ENCODE results near the gene TBL1X.

Gene TBL1X

GRCh38 chrX:9573282-9574106, 108.6 kb downstream of the TBL1X start:
- H3K4me3 ChIP-seq (ENCODE audit: low read depth, low read length) = no peak overlapping the region
- DNase-seq (ENCODE audit: low read depth) = no peak
- no peak for TF ChIP-seq CTCF (IDR thresholded peaks at IDR 0.05; ENCODE audit: low read depth, low read length, missing control alignments)

GRCh38 chrX:9576059-9576458, 111.2 kb downstream of the TBL1X start:
- no peak for TF ChIP-seq CTCF (IDR thresholded peaks at IDR 0.05; ENCODE audit: low read depth, low read length, missing control alignments)
- H3K4me3 ChIP-seq (ENCODE audit: low read depth, low read length) = no peak overlapping the region
- DNase-seq (ENCODE audit: low read depth) = no peak

GRCh38 chrX:9577555-9577954, 112.7 kb downstream of the TBL1X start:
- no peak overlapping the region for H3K4me3 ChIP-seq (ENCODE audit: low read depth, low read length)
- TF ChIP-seq CTCF (IDR thresholded peaks at IDR 0.05; ENCODE audit: low read depth, low read length, missing control alignments) = no peak
- DNase-seq (ENCODE audit: low read depth) = no peak

GRCh38 chrX:9578083-9578779, 113.4 kb downstream of the TBL1X start:
- H3K4me3 ChIP-seq (ENCODE audit: low read depth, low read length) = no peak overlapping the region
- DNase-seq (ENCODE audit: low read depth) = no peak
- no peak for TF ChIP-seq CTCF (IDR thresholded peaks at IDR 0.05; ENCODE audit: low read depth, low read length, missing control alignments)

- no peak for TF ChIP-seq CTCF (IDR thresholded peaks at IDR 0.05; ENCODE audit: low read depth, low read length, missing control alignments)
- no peak for DNase-seq (ENCODE audit: low read depth)
- H3K4me3 ChIP-seq (ENCODE audit: low read depth, low read length) = no peak overlapping the region
These were observed 117.0 kb downstream of the TBL1X start for GRCh38 chrX:9581771-9582385.

GRCh38 chrX:9582956-9583355, 118.1 kb downstream of the TBL1X start:
- H3K4me3 ChIP-seq (ENCODE audit: low read depth, low read length) = no peak overlapping the region
- DNase-seq (ENCODE audit: low read depth) = no peak
- TF ChIP-seq CTCF (IDR thresholded peaks at IDR 0.05; ENCODE audit: low read depth, low read length, missing control alignments) = no peak

All from GM12864 (cell line).